K562 (cell line): ENCODE data around the gene CES5A. TPM values are rescaled to one million over a fixed set of nuclear protein-coding genes. Genes with fewer than 3 reads are reported as not detected.

ENCODE experiments used
- ATAC-seq: fragments of 200-7000 bp; cut with Tn5 transposase; 3 replicates; pipeline ENCODE4 v1.9.1; 2020; ENCODE audit warnings: moderate library complexity
- BruUV-seq: library from RNA; stranded (reverse); fragments of 400-500 nt; replicated peaks from 2 replicates; lab custom pipeline; 2021; lab: Mats Ljungman, UMichigan
- CTCF ChIA-PET: fragments of 300-600 bp; formaldehyde crosslinking; extraction: SDS; loops from one replicate; lab custom pipeline; 2021; ENCODE audit warnings: low intra/inter-chr PET ratio; lab: Yijun Ruan, JAX
- POLR2A ChIA-PET: fragments of 300-600, 350-650 bp; sonication (Branson Sonifier 250); formaldehyde crosslinking; extraction: SDS; loops from one replicate; lab custom pipeline; 2021; ENCODE audit warnings: antibody characterized with exemption, inconsistent platforms; lab: Yijun Ruan, JAX
- DNase-seq, 4 experiments: peaks; one replicate each; pipeline versions ENCODE4 v3.0.0 to v3.0.0-alpha.2; 2011 to 2018; ENCODE audit warnings: low spot score in 3 of 4, mixed read lengths in 3 of 4; ENCODE audit errors: extremely low read depth in 1 of 4
- FAIRE-seq: peaks from 2 replicates; lab custom pipeline; 2011; peaks lifted over from hg19 to GRCh38; lab: Jason Lieb, UNC
- H2AFZ ChIP-seq: 2 replicates; pipeline ENCODE4 v1.6.0; 2011; ENCODE audit warnings: low read depth, low read length, control low read depth, inconsistent platforms
- H3K27ac ChIP-seq: fragments of 200-600 bp; 3 replicates; pipeline ENCODE4 v1.8.0; 2011; ENCODE audit warnings: low read depth, mild to moderate bottlenecking, control low read depth, inconsistent platforms, low read length, moderate library complexity, mixed read lengths; ENCODE audit errors: extremely low read depth
- H3K27me3 ChIP-seq, 2 experiments: fragments of 300-600 bp in 1 of 2; 2 replicates in 1 of 2; 3 replicates in 1 of 2; pipeline versions ENCODE4 v1.6.0 to v1.8.0; 2011; ENCODE audit warnings: inconsistent platforms in 2 of 2, low read length in 2 of 2, mild to moderate bottlenecking in 1 of 2, mixed read lengths in 1 of 2, moderate library complexity in 1 of 2; ENCODE audit not compliant: control insufficient read depth in 2 of 2, insufficient read depth in 2 of 2
- H3K36me3 ChIP-seq: fragments of 300-600 bp; 3 replicates; pipeline ENCODE4 v1.8.0; 2011; ENCODE audit warnings: mild to moderate bottlenecking, low read length, inconsistent platforms; ENCODE audit not compliant: control insufficient read depth, insufficient read depth
- H3K4me1 ChIP-seq, 2 experiments: fragments of 200-600 bp in 1 of 2; replicated peaks in 1 of 2; 2 replicates in 1 of 2; 3 replicates in 1 of 2; pipeline versions ENCODE4 v1.5.1 to v1.8.0; 2011; ENCODE audit warnings: inconsistent platforms in 2 of 2, low read length in 2 of 2, mild to moderate bottlenecking in 1 of 2, mixed read lengths in 1 of 2, moderate library complexity in 1 of 2; ENCODE audit not compliant: control insufficient read depth in 2 of 2, insufficient read depth in 2 of 2
- H3K4me2 ChIP-seq: 2 replicates; pipeline ENCODE4 v1.6.1; 2011; ENCODE audit warnings: low read length, control low read depth, inconsistent platforms, mixed read lengths; ENCODE audit not compliant: insufficient read depth
- H3K4me3 ChIP-seq: fragments of 200-600 bp; sonication (generic), shearing (Covaris generic); 2 replicates; pipeline ENCODE4 v1.5.1; 2016; ENCODE audit warnings: control low read depth, inconsistent platforms
- H3K79me2 ChIP-seq: fragments of 200-600 bp; 3 replicates; pipeline ENCODE4 v1.8.0; 2011; ENCODE audit warnings: low read length, inconsistent platforms; ENCODE audit not compliant: control insufficient read depth, insufficient read depth
- H3K9ac ChIP-seq, 2 experiments: 2 replicates each; pipeline versions ENCODE4 v1.6.0 to v1.6.1; 2011; ENCODE audit warnings: low read depth in 2 of 2, low read length in 2 of 2, control low read depth in 1 of 2, inconsistent platforms in 1 of 2, mild to moderate bottlenecking in 1 of 2, mixed read lengths in 1 of 2; ENCODE audit not compliant: insufficient read depth in 1 of 2
- H3K9me1 ChIP-seq: one replicate; pipeline ENCODE4 v1.6.0; 2011; ENCODE audit warnings: inconsistent platforms, mild to moderate bottlenecking, low read length, moderate library complexity; ENCODE audit not compliant: control insufficient read depth, insufficient read depth
- H3K9me3 ChIP-seq: replicated peaks from 2 replicates; pipeline ENCODE4 v1.5.1; 2011; ENCODE audit warnings: low read depth, low read length, inconsistent platforms; ENCODE audit not compliant: control insufficient read depth, insufficient read depth
- H4K20me1 ChIP-seq: replicated peaks from 2 replicates; pipeline ENCODE4 v1.6.1; 2011; ENCODE audit warnings: low read length, inconsistent platforms, mixed read lengths; ENCODE audit not compliant: control insufficient read depth, insufficient read depth
- ATF3 ChIP-seq, 2 experiments: fragments of 450-650 bp in 1 of 2; sonication (generic) in 1 of 2; formaldehyde crosslinking in 1 of 2; IDR thresholded peaks in 1 of 2; conservative IDR thresholded peaks in 1 of 2; 2 replicates each; pipeline versions ENCODE4 v1.6.1 to v1.8.1; 2016 to 2023; ENCODE audit warnings: mild to moderate bottlenecking in 2 of 2, moderate library complexity in 2 of 2, inconsistent platforms in 1 of 2, missing genetic modification reagents in 1 of 2
- CBX2 ChIP-seq: fragments of 200-600 bp; sonication (generic); IDR thresholded peaks from one replicate; pipeline ENCODE4 v1.6.1; 2012; ENCODE audit warnings: mild to moderate bottlenecking, low read length, inconsistent platforms; ENCODE audit not compliant: insufficient read depth, poor library complexity, severe bottlenecking
- CBX5 ChIP-seq: IDR thresholded peaks from 2 replicates; pipeline ENCODE4 v1.6.1; 2014; ENCODE audit warnings: low read depth, borderline replicate concordance
- CTBP1 ChIP-seq: fragments of 450-650 bp; IDR thresholded peaks from 2 replicates; pipeline ENCODE4 v1.6.1; 2016; ENCODE audit warnings: borderline replicate concordance
- HMG20A ChIP-seq: fragments of 450-650 bp; formaldehyde crosslinking; conservative IDR thresholded peaks from 2 replicates; pipeline ENCODE4 v1.4.0; 2020; ENCODE audit warnings: mild to moderate bottlenecking, mixed read lengths
- KAT7 ChIP-seq: sonication (generic); formaldehyde crosslinking; IDR thresholded peaks from 2 replicates; pipeline ENCODE4 v1.8.0; 2022; ENCODE audit warnings: missing genetic modification reagents, mild to moderate bottlenecking, borderline replicate concordance
- KAT8 ChIP-seq: fragments of 450-650 bp; IDR thresholded peaks from 2 replicates; pipeline ENCODE4 v1.6.1; 2016; ENCODE audit warnings: low read depth, mild to moderate bottlenecking
- MAZ ChIP-seq, 2 experiments: fragments of 450-650 bp in 1 of 2; sonication (generic) in 1 of 2; formaldehyde crosslinking; IDR thresholded peaks in 1 of 2; conservative IDR thresholded peaks in 1 of 2; 2 replicates each; pipeline versions ENCODE4 v1.4.0 to v1.5.0; 2020; ENCODE audit warnings: mild to moderate bottlenecking in 1 of 2, missing genetic modification reagents in 1 of 2
- MTF1 ChIP-seq: fragments of 250-450 bp; sonication (Bioruptor Pico); IDR thresholded peaks from 2 replicates; pipeline ENCODE4 v1.9.0; 2021; ENCODE audit warnings: moderate library complexity, mild to moderate bottlenecking, inconsistent platforms, borderline replicate concordance
- NR1H2 ChIP-seq: sonication (generic); formaldehyde crosslinking; IDR thresholded peaks from 2 replicates; pipeline ENCODE4 v1.4.0; 2020; ENCODE audit warnings: mild to moderate bottlenecking, missing genetic modification reagents
- RBM17 ChIP-seq: fragments of 200-400 bp; formaldehyde crosslinking; IDR thresholded peaks from 2 replicates; pipeline ENCODE4 v1.6.1; 2017; ENCODE audit warnings: low read depth, mild to moderate bottlenecking, low read length, borderline replicate concordance
- SNIP1 ChIP-seq: fragments of 450-650 bp; IDR thresholded peaks from 2 replicates; pipeline ENCODE4 v1.7.1; 2017; ENCODE audit warnings: low read depth, mild to moderate bottlenecking
- TRIM25 ChIP-seq: fragments of 450-650 bp; IDR thresholded peaks from 2 replicates; pipeline ENCODE4 v1.7.0; 2016; ENCODE audit warnings: borderline replicate concordance
- ZKSCAN8 ChIP-seq: fragments of 200-800 bp; sonication (Bioruptor generic); IDR thresholded peaks from 2 replicates; pipeline ENCODE4 v1.6.1; 2016; ENCODE audit warnings: missing genetic modification characterization, missing compliant biosample characterization
- ZNF140 ChIP-seq: fragments of 250-450 bp; sonication (Bioruptor Pico); IDR thresholded peaks from 2 replicates; pipeline ENCODE4 v1.8.0; 2021; ENCODE audit warnings: moderate library complexity, mild to moderate bottlenecking, inconsistent platforms
- ZNF316 ChIP-seq: fragments of 450-650 bp; IDR thresholded peaks from 2 replicates; pipeline ENCODE4 v1.6.1; 2016
- ZNF431 ChIP-seq: sonication (generic); formaldehyde crosslinking; IDR thresholded peaks from 2 replicates; pipeline ENCODE4 v1.8.0; 2022; ENCODE audit warnings: mild to moderate bottlenecking, missing genetic modification reagents
- whole genome bisulfite sequencing: fragments of 100-300 bp; shearing (Covaris generic); methylation state at CpG from one replicate; pipeline ENCODE4 v1.1.6; 2016; ENCODE audit warnings: low coverage, mixed read lengths; ENCODE audit not compliant: insufficient coverage; ENCODE audit errors: missing lambda C conversion rate; 5-methylcytosine and 5-hydroxymethylcytosine counted together
- in situ Hi-C: fragments of 300-500 bp; cut with MboI; formaldehyde crosslinking; loops from 4 replicates; pipeline ENCODE4 v1.15.0; 2018; ENCODE audit warnings: inconsistent platforms, mixed read lengths
- intact Hi-C: fragments of 100-400 bp; cut with micrococcal nuclease; formaldehyde crosslinking; loops from 2 replicates; pipeline ENCODE4 v1.14.2; 2022
- polyA plus RNA-seq, 8 experiments: library from polyadenylated mRNA; depleted of rRNA in 4 of 8; stranded (reverse) in 5 of 8; unstranded in 3 of 8; fragments of >200 nt; fragmentation: Nextera tagmentation in 2 of 8; fragmentation: Illumina TruSeq in 1 of 8; extraction: Ambion mirVana in 2 of 8; extraction: Trizol in 1 of 8; gene quantifications; 2 replicates each; pipeline versions ENCODE4 v1.2.1 to v1.2.3, GENCODE V29; 2011 to 2014; ENCODE audit warnings: inconsistent platforms in 1 of 8, missing spikeins in 1 of 8
- total RNA-seq, 7 experiments: library from RNA; depleted of rRNA in 6 of 7; stranded (reverse); fragments of >200 nt in 6 of 7; fragmentation: Illumina TruSeq in 2 of 7; extraction: Trizol in 2 of 7; gene quantifications; 2 replicates each; pipeline versions ENCODE4 v1.2.1 to v1.2.3, GENCODE V29; 2011 to 2021; ENCODE audit warnings: low replicate concordance in 1 of 7

The CES5A gene
- total and polyA plus RNA-seq, 9 of the 15 experiments (the other 6 are each of a cell fraction or from before 2014, with no cell fraction given): 0.07 to 0.17 (median 0.15) TPM; not detected in 4

DNA sequence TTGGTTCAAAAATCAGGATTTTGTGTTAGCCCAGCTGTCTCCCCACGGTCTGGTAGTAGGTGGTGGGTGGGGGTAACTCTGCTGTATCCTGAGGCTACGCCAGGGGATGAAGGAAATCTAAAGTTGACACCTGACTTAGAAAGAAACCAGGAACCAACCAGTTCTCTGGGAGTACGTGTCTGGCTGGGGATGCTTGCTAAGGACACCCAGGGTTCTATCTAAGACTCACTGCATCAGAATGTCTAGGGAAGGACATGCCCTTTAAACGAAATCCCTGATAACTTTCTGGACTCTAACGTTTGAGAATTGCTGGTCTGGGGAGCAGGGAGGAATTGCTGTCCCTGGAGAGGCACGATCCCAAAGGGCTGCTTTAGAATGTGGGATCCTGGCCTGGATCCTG lies 39.2 kb upstream of the CES5A start:
- in situ Hi-C loops (no loop called here), intact Hi-C loops (no loop called here)
- H2AFZ ChIP-seq: no peak overlapping the region
- no peaks in the 10 kb centered on the region for H3K79me2 ChIP-seq
- no peaks in the 10 kb centered on the region for H3K9me1 ChIP-seq
- no peak overlapping the region for H3K27ac ChIP-seq
- FAIRE-seq: no peak
- H3K4me3 ChIP-seq: no peak overlapping the region
- H3K36me3 ChIP-seq: no peaks in the 10 kb centered on the region
- no TSS peak for BruUV-seq
- POLR2A ChIA-PET: no interaction called here
- no peak for DNase-seq
- ATAC-seq: no peak
- H3K9me3 ChIP-seq: no peaks in the 10 kb centered on the region
- CTCF ChIA-PET: no interaction called here
- H3K27me3 ChIP-seq: peaks cover 0 to 6% of the 10 kb centered on the region in 2 experiments; a peak in 1 of 5 replicates
- no peak overlapping the region for H3K9ac ChIP-seq
- TF ChIP-seq CTBP1 (no peak), CBX2 (no peak), ATF3 (IDR thresholded peaks at IDR 0.05) (no peak), ATF3 (CRISPR knock-in tag; conservative IDR thresholded peaks at IDR 0.05) (no peak), MTF1 (CRISPR knock-in tag) (no peak), ZKSCAN8 (CRISPR knock-in tag) (no peak), ZNF140 (CRISPR knock-in tag) (no peak), RBM17 (no peak), SNIP1 (no peak), NR1H2 (CRISPR knock-in tag) (no peak), MAZ (CRISPR knock-in tag; conservative IDR thresholded peaks at IDR 0.05 in 1 of 2, IDR thresholded peaks at IDR 0.05 in 1 of 2) (no peak), HMG20A (CRISPR knock-in tag) (no peak), ZNF316 (no peak), CBX5 (no peak), TRIM25 (no peak), KAT8 (no peak), KAT7 (CRISPR knock-in tag) (no peak), ZNF431 (no peak)
- H3K4me2 ChIP-seq: no peak overlapping the region
- H4K20me1 ChIP-seq: no peaks in the 10 kb centered on the region
- WGBS: 0% methylated on average over 6 of the region's 6 CpGs
- H3K4me1 ChIP-seq: no peaks in the 10 kb centered on the region
